ENCODE results near the gene ST8SIA4. TPM values are rescaled to one million over a fixed set of nuclear protein-coding genes. Genes with fewer than 3 reads are reported as not detected.

The ST8SIA4 gene
- total RNA-seq, 1 experiment from 2014 or later = not detected

GRCh38 chr5:100789694-100790093 is 113.4 kb downstream of the ST8SIA4 start:
- TF ChIP-seq CBX3 (IDR thresholded peaks at IDR 0.05; ENCODE audit: low read depth) (no peak), POLR2AphosphoS5 (IDR thresholded peaks at IDR 0.05; ENCODE audit: low read depth, low read length) (no peak), ZBTB33 (IDR thresholded peaks at IDR 0.05; ENCODE audit: extremely low read depth, insufficient replicate concordance, low read length) (no peak), FOSL1 (IDR thresholded peaks at IDR 0.05; ENCODE audit: low read depth) (no peak), JUND (IDR thresholded peaks at IDR 0.05) (no peak), ZNF274 (IDR thresholded peaks at IDR 0.05; ENCODE audit: low read depth, low read length) (no peak), YY1 (IDR thresholded peaks at IDR 0.05; ENCODE audit: extremely low read depth, insufficient replicate concordance, low read depth, low read length) (no peak), ELF1 (IDR thresholded peaks at IDR 0.05; ENCODE audit: borderline replicate concordance, low read depth) (no peak), TCF7L2 (IDR thresholded peaks at IDR 0.05; ENCODE audit: borderline replicate concordance, extremely low read depth, insufficient read depth, insufficient read length) (no peak), SRF (IDR thresholded peaks at IDR 0.05; ENCODE audit: low read depth) (no peak), REST (IDR thresholded peaks at IDR 0.05; ENCODE audit: low read depth) (no peak), EZH2 (IDR thresholded peaks at IDR 0.05) (no peak)
- peaks cover 0 to 3% of the 10 kb centered on the region in 2 experiments; a peak in 1 of 4 replicates for H3K4me1 ChIP-seq (ENCODE audit: control insufficient read depth in 1 of 2, insufficient read depth in 2 of 2, low read length in 2 of 2)
- RAD21 ChIA-PET (ENCODE audit: low non-redundant PET in 1 of 2, low total read pairs in 2 of 2, uncharacterized antibody in 2 of 2, unreplicated experiment in 2 of 2) = no interaction called here
- no peaks in the 10 kb centered on the region for H3K79me2 ChIP-seq (ENCODE audit: insufficient read depth, low read length)
- DNase-seq (ENCODE audit: low read depth, low spot score) (no peak), ATAC-seq (no peak)
- H3K4me2 ChIP-seq (ENCODE audit: low read length) = no peak overlapping the region
- H3K4me3 ChIP-seq (replicated peaks in 1 of 2; ENCODE audit: low read depth in 1 of 2, low read length in 2 of 2) = no peak overlapping the region
- peak overlapping the region; percentile 13 for H2AFZ ChIP-seq (ENCODE audit: low read depth, low read length, poor library complexity, severe bottlenecking)
- H4K20me1 ChIP-seq (ENCODE audit: insufficient read depth) = no peaks in the 10 kb centered on the region
- H3K27ac ChIP-seq (ENCODE audit: low read depth, low read length) = no peak overlapping the region
- BruUV-seq (replicated peaks) = no TSS peak
- CTCF ChIA-PET = interaction anchor here (1.4 kb wide), 1 partner anchor 10 kb away, joined by 4 read pairs; no protein-coding TSS in a partner anchor
- POLR2A ChIA-PET = no interaction called here
- H3K9me2 ChIP-seq (ENCODE audit: insufficient read depth) = no peaks in the 10 kb centered on the region
- H3K9me3 ChIP-seq (ENCODE audit: control insufficient read depth in 1 of 2, insufficient read depth in 1 of 2, low read depth in 1 of 2, low read length in 2 of 2) = no peaks in the 10 kb centered on the region
- H3K36me3 ChIP-seq (ENCODE audit: control insufficient read depth in 1 of 2, insufficient read depth in 2 of 2, low read length in 2 of 2) = no peaks in the 10 kb centered on the region
- H3K9ac ChIP-seq (ENCODE audit: low read length) = no peak overlapping the region
- no peaks in the 10 kb centered on the region for H3K27me3 ChIP-seq (ENCODE audit: insufficient read depth, low read length)
- intact Hi-C loops (cut with micrococcal nuclease) = no loop called here
